Germinal center (tissue), 1 donor: Measurements from ENCODE around the gene CDH4.

Experiments used
- DNase-seq: peaks from one replicate; pipeline ENCODE4 v3.0.0; 2012; ENCODE audit warnings: mixed read lengths, low spot score

The CDH4 gene

DNA sequence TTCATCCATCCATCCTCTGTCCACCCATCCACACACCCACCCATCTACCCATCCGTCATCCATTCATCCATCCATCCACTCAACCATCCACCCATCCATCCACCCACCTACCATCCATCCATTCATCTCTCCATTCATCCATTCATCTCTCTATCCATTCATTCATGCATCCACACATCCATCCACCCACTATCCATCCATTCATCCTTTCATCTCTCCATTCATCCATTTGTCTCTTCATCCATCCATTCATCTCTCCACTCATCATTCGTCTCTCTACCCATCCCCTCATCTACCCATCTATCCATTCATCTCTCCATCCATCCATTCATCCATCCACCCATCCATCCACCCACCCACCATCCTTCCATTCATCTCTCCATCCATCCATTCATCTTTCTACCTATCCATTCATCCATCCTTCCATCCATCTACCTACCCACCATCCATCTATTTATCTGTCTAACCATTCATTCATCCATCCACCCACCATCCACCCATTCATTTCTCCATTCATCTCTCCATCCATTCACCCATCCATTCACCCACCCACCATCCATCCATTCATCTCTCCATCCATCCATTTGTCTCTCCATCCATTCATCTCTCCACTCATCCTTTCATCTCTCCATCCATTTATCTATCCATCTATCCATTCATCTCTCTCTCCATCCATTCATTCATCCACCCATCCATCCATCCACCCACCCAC lies 538.2 kb downstream of the CDH4 start:
- DNase-seq: no peak

DNA sequence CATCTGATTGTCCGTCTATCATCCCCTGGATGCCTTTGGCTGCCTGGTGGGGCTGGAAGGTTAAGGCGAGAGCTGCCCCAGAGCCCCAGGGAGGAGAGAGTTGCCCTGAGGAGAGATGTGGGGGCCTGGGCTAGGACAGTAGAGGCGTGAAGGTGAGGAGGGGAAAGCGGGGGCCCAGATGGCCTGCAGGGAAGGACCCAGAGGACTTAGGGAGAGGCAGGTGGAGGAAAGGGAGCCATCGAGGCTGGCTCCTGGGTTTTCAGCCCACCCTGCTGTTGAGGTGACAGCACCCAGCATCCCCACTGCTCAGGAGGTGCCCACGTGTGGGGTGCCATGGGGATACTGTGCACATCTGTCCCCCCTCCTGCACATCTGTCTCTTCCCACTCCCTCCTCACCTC lies 539.9 kb downstream of the CDH4 start:
- DNase-seq: no peak

DNA sequence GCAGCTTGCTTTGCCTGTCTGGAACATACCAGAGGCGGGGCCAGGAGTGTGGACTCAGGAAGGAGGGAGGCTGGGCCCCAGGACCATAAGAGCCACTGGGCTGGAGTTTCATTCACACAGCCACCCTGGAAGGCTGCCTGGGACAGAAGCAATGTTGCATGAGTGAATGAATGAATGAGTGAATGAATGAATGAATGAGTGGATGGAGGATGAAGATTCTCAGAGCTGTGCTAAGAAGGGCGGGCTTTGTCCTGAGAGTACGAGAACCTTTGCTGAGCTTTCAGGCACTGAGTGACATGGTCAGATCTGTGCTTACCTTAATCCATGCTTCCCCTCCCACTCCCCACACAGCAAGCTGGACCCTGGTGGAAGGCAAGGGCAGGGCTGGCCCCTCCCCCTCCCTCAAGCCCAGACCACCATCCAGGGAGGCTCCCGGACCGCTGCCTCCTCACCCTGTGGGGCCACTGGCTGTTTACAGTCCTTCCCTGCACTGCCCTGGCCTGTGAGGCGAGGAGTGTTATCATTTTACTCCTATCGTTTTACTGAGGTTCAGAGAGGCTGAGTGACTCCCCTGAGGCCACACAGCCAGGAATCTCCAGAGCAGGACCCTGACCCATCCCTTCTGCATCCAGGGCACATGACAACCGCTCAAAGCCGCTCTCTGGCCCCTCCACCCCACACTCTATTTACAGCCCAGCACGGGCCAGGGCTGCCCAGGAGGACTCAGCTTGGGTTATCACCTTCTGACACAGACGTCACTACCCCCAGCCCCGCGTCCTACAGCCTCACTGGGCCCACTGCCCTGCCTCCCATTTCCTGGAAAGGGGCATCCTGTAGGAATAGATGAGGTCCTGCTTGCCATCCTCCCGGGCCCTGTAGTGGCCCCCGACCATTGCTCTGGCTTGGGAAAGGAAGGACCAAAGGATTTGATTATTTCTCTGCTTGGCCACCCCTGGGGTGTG lies 543.9 kb downstream of the CDH4 start:
- no peak for DNase-seq

DNA sequence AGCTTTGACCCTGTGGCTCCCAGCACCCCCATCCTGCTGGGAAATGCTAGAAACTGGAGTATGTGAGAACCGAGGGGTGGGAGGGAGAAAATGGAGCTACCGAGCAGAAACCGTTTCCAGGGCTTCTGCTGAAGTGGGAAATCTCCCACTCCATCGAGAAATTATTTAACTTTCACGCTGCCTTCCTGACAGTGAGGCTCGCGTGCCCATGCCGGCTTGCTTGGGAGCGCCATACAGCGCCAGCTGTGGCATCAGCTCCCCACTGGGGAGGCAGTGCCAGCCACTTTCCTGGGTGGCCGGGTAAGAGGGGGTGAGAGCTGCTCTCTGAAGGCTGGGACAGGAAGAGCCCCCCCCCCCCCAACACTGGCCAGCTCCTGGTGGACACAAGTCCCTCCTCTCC lies 544.7 kb downstream of the CDH4 start:
- no peak for DNase-seq

DNA sequence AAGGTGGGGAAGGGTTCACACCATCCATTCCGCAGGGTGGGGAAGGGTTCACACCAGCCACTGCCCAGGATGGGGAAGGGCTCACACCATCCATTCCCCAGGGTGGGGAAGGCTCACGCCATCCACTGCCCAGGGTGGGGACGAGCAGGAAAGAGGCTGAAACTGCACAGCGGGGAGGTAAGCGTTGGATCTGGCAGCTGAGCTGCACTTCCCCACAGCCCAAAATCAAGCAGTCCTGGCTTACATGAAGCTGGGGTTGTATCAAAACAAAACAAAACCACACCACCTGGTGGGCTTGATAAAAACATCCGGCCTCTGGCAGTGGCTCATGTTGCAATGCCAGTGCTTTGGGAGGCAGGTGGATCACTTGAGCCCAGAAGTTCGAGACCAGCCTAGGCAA lies 545.1 kb downstream of the CDH4 start:
- no peak for DNase-seq

DNA sequence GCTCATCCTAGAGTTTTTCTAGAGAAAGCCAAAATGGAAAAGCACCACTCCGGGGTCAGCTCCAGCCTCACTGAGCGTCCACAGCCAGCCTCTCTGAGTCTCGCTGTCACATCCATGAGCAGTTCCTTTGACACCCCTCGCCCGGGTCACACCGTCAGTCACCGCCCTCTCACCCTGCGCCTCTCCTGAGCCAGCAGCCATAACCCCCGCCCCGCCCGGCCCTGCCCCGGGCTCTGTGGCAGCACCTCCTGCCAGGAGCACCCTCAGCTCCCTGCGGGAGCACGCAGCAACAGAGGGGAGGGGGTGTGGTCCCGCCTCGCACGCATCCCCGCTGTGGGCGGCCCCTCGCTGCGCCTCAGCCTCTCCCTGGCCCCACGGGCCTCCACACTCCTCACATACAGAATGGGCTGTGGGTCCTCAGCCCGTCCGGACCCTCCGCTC lies 545.9 kb downstream of the CDH4 start:
- DNase-seq: no peak

DNA sequence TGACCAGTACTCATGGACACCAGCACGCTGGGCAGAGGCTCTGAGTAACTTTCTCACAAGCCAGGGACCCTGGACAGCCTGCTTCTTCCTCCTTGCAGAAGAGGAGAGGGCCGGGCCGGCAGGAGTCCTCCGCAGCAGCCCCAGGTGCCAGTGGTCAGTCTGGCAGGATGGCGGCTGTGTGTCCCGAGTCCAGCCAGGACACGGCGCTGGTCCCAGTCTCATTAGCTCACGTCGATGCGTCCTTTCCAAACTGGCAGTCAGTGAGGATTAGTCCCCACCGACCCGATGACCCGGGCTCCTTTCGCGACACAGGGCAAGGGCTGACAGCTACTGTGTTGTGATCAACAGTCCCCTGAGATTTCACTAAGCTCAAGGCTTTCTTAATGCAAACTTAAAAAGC lies 546.6 kb downstream of the CDH4 start:
- no peak for DNase-seq

DNA sequence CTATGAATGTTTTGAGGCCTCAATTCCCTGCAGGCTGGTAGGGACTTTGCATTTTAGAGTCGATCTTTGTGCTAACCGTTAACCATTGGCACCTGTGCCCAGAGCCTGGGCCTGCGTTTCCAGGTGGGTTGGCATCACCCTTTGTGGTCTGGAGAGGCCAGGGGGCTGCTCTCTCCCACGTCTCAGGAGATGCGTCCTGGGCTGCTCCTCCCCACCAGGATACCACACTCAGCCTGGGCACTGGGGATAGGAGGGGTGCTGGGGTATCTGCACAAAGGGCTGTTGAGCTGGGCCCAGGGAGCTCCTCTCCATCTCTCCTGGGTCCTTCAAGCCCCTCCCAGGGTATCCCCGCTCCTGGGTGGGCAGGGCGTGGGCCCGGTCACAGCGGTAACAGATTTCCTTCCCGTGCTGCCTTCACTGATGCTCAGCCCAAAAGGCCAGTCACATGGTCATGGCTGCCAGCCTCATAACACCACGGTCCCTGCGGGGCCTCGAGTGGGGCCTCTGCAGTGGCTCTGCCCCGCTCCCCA lies 547.4 kb downstream of the CDH4 start:
- no peak for DNase-seq

DNA sequence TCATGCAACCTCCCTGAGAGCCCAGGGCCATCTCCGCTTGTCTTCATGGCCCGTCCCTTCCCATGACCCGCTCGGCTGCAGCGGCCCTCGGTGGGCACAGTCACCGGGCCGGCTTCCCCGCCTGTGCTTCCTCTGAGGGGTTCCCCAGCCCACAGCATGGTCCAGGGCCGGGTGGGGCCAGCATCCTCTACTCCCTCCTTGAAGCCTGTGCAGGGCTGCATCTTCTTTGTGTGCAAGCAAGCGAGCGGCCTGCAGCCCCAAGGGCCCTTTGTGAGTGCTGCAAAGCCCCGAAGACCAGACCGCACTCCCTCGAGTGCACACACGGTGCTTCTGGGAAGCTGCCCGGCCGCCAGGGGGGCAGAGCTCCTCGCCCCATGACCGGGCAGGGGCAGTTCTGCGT lies 547.9 kb downstream of the CDH4 start:
- DNase-seq: no peak

DNA sequence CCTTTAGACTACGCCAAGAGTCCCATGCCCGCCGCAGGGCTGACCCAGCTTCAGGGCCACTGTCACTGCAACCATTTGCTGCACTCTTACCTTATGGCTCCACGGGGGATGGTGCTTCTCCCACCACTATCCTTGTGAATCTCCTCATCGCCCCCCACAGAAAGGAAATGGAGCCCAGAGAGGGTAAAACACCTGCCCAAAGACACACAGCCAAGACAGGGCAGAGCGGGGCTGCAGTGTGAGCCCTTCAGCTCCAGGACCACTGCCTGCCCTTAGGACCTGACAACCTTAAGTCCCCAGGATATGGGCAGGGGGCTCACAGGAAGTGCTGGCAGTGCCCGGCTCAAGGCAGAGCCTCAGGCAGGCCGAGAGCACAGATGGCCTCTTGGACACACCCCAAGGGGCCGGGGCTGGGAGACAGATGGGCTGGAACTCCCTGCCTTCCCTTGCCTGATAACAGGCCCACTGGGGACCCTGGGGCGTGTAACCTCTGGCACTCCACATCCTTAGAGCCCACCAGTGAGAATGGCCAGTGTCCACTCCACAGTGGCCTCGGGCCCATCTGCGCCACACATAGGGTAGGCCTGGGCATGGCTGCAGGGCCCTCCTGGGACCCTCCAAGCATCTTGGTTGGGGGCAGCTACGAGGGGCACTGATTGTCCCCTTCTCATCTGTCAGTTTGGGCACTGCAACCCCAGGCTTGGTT lies 548.5 kb downstream of the CDH4 start:
- no peak for DNase-seq

DNA sequence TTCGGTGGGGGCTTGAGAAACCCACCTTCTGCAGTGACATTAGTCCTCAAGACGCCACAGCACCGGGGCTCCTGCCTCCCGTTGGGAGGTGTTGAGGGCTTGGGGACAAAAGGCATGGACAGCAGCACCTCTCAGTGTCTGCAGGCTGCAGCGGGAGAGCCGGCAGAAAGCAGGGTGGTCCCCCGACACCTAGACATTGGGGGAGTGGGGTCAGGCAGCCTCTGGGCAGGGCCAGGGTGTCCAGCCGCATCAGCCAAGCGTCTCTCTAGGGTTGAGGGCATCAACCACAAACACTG lies 549.0 kb downstream of the CDH4 start:
- no peak for DNase-seq

DNA sequence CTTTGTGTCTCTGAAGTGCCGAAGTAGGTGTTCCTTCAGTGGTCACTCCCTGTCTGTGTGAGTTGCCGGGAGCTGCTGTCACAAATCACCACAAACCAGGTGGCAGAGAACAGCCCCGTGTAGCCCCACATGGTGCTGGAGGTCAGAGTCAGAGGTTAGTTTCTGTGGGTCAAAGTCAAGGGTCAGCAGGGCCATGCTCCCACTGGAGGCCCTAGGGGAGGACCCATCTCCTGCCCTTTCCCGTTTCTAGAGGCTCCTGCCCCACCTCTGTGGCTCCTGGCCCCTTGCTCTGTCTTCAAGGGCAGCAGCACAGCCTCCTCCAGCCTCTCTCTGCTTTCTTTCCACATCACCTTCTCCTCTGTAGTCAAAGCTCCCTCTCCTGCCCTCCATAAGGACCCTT lies 549.4 kb downstream of the CDH4 start:
- DNase-seq: no peak

DNA sequence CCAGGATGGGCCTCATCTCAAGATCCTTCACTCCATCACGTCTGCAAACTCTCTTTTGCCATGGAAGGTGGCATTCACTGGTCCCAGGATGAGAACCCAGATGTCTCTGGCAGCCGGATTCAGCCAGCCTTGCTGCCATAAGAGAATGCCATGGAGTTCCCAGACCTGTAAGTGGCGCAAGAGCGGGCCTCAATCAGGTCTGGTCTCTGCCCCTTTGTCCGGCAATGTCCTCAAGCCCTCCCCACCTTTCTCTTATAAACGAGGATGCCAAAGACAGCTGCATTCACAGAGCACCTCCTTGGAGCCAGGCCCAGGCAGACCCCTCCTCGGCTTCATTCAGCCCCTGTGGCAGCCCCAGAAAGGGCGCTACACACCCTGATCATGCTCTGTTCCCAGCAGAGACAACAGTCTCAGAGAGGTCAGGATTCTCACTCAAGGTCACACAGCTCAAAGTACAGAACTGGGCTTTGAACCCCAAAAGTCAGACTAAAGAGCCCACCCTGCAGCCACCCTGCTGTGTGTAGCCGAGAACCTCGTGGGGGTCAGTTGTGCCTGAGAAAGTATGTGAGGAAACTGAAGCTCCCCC lies 549.9 kb downstream of the CDH4 start:
- no peak for DNase-seq

DNA sequence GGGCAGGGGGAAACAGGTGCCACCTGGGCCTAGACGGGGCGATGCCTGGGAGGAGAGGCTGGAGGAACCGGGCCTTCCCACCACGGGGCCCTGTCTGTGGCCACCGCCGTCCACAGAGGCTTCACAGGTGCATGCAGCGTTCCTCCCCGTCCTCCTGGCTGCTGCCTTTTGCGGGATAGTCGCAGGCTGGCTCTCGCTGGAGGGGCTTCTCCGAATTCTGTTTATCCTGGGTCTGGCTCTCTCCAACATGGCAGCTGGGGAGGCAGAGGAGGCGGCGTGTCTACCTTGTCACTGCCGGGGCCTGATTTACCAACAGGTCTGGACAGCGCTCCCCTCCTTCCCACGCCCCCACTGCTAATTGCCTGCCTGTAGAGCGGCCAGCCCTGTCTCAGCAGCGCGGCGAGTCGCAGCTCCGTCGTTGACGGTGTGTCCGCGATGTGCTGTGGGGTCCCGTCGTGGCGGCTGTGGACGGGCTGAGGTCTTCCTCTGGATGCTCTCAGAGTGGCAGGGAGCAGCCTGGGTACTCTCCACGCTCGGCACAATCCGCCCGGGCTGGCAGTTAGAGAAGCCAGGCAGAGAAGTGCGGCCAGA lies 550.8 kb downstream of the CDH4 start:
- DNase-seq: no peak

DNA sequence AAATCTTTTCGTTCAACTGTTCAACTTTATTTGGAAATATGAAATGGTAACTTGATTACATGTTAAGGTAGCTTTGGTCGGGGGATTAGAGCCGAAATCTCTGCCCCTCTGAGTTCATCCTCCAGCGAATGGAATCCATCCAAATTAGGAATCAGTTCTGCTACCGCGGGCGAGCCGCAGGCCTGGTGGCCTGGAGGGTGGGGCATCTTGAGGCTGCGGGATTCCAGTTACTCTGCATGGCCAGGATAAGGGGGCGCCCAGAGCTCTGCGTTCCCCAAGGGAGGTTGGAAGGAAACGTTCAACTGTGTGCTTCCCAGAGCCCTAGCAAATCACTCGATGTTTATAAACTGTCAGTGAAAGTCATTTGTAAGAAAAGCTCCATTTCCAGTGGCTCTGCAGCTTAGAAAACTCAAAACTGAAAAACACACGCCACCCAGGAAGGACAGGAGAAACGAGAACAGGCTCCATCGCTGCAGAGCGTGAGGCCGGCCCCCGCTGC lies 551.4 kb downstream of the CDH4 start:
- no peak for DNase-seq

DNA sequence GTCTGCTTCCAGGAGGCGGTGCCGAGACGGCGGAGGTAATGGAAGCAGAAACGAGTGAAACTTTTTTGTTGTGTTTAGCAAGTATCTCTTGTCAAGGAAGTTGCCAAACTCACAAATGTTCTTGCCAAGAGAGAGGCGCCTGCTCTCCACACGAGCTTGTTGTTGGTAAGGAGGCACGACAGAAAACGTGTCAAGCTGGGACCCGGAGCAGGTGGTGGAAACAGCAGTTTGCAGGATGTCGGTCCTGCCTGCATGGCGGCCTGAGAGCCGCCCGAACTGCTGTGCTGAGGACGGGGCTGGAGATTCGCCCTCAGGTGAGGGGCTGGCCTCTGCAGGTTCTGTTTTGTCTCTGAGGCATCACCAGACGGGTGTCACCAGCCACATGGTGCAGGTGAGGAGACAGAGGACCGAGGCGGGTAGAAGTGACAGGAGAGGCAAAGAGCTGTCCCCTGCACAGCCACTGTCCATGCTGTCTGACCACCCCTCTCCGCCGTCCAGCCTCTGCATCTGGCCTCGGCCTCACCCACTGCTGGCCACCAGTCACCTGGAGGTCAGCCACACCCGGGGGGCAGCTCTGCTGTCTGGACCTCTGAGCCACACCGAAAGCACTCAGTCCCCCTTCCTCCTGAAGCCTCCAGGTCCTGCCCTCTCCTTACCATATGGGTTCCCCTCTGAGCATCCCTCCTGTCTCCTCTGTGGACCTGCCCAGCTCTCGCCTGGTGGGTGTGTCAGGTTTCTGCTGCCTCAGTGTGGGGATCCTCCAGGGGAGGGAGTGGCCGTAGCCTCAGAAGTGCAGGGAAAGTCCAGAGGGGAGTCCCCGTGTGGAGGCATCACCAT lies 552.1 kb downstream of the CDH4 start:
- no peak for DNase-seq

DNA sequence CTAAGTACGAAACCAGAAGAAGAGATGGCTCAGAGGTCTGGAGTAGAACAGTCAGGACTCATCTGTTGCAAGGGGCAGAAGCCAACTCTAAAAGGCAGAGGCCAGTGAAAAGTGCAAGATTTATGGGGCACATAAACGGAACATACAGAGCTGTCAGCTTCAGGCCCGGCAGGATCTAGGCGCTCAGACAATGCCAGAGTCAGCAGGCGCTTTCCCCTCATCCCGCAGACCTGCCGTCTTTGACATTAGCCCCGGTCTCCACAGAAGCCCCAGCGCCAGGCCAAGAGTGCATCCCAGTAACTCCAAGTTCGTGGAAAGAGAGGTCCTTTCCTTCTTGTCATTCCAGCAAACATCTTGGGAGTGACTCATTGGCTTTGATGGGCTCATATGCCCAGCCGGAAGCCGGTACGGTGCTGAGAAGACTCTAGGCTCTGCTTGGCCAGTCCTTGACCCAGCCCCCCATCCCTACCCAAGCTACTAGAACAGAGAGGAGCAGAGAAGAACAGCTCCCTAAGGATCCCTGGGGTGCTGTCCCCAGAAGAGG lies 552.8 kb downstream of the CDH4 start:
- no peak for DNase-seq

DNA sequence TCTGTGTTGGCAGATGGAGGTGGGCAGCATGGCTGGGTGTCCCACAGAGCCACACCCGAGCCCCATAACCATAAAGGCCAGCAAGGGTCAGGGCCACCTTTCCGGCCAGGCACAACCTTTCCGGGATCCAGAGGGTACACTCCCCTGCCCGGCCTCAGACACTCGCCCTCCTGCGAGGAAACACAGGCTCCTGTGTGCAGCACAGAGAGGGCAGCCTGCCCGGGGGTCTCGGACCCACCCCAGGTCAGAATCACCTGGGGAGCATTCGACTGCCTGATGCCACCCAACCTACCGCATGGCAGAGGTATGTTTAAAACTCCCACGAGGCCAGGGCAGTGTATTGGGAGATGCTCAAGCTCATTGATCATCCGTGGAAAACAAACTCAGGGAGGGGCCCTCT lies 553.3 kb downstream of the CDH4 start:
- no peak for DNase-seq

DNA sequence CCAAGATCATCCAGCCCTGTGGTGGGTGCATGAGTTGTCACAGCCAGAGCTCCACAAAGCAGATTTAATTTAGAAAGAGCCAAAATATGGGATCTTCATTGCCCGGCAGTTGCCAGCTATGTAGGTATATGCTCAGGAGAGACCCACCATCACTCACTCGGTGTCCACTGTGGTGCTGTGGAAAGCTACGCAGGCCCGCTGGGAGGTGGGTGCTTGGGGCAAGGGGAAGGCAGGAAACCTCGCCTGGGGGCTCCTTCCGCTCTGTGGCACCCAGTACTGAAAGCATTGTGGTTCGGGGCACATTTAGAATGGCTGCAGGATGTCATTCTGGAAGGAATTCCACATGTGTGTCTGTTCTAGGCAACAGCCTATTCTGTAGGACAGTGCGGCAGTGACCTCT lies 553.7 kb downstream of the CDH4 start:
- no peak for DNase-seq

DNA sequence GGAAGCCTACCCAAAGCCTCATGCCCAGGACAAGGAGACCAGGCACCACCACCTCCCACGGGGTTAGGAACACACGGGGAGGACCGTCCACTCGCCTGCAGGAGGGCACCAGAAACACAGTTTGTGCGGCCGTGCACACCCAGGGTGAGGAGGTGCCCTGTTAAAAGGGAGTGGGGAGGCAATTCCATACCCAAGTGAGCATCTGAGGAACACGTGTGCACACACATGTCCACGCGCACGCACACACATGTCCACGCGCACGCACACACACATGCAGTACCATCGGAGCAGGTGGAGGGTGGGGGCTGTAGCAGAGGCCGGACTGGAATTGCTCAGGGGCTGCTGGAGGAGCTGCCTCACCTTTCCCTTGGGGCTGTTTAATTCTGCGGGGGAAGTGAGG lies 554.3 kb downstream of the CDH4 start:
- no peak for DNase-seq

DNA sequence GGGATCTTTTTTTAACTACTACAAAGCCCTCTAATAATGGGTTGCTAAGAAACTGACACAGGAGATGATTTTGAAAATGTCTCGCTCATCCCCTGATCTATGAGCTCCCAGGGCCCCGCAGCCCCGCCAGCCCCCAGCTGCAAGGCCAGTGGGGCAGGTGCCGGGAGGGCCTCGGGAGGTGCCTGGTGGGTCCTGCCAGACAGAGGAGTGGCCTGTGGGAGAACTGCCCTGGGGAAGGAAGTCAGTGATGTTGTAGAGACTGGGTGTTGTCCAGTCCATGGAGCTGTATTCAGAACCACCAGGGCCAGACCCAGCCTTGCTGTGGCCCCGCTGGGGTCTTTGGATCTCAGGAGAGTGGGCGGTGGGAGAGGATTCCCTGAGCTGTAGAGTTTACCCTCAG lies 554.9 kb downstream of the CDH4 start:
- no peak for DNase-seq
